Activated T-cell treated with anti-CD3 and anti-CD28 coated beads, Interleukin-2, amount 50 U/mL, for 1 hour (primary cell): ENCODE measurements around the gene MBD3L2B.
"Not testable (repeated sequence)": the region's sequence is repeated elsewhere in the genome, so short reads cannot be mapped to it uniquely, and the experiment has no call there.

Source experiments
- DNase-seq: peaks from one replicate; pipeline ENCODE4 v3.0.0-alpha.2; 2020

The MBD3L2B gene

DNA sequence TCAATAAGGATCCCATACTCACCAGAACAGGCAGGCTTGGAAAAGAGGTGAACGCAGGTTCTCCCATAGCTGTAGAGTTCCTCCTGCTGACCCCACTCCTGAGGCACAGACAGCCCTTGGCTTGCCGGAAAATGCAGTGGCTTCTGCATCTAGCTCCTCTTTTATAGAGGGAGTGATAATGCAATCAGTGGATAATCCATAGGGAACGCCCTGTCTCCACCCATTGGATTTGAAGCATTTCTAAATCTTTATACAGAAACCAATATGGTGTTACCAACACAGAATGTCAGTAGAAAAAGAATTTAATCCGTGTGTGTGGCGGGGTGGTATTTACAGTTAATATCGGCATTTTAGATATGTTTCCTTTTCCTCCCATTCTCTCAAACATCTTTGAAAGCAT, at the start of gene MBD3L2B:
Gene MBD3L2B (minus strand): TSS at position 101 of the 400 bp plus-strand sequence. CDS start 34 bp downstream, at position 67.
- not testable (repeated sequence) for DNase-seq

DNA sequence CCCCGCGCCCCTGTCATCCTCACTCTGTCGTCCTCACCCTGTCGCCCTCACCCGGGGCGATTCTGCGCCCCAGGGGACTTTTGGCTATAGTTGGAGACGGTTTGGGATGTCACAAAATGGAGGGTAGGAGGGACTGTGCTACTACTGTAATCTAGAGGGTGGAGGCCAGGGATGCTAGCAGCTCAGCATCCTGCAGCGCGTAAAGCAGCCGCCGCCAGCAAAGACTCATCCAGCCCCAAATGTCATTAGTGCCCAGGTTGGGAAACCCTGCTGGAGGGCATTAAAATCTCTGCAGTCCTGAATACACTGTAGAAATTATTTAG, 48.6 kb upstream of the MBD3L2B start:
- no peak for DNase-seq

- DNase-seq, result peak; percentile 98
These were observed 48.0 kb upstream of the MBD3L2B start, which contains the start of gene ZNF557 for GRCh38 chr19:7069042-7069903. Gene ZNF557 (plus strand): TSS chr19:7069703. CDS start chr19:7075075, 5,372 bp downstream.

DNA sequence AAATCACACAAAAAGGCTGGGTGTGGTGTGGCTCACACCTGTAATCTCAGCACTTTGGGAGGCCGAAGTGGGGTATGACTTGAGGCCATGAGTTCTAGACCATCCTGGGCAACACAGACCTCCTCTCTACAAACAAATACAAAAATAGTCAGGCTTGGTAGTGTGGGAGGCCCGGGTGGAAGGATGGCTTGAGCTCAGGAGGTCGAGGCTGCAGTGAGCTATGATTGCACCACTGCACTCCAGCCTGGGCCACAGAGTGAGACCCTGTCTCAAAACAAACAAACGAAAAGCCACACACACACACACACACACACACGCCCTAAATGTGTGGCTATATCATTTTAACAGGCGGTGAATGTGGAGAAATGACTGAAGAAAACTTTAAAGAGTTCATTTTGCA, 47.4 kb upstream of the MBD3L2B start:
- DNase-seq, result no peak

GRCh38 chr19:7067716-7068115, 46.5 kb upstream of the MBD3L2B start:
- DNase-seq, result no peak

GRCh38 chr19:7067122-7067521, 45.9 kb upstream of the MBD3L2B start:
- DNase-seq, result not testable (repeated sequence)

GRCh38 chr19:7063764-7064418, 42.7 kb upstream of the MBD3L2B start:
- DNase-seq, result no peak

- DNase-seq, result no peak
These were observed 42.1 kb upstream of the MBD3L2B start for GRCh38 chr19:7063339-7063738.

DNA sequence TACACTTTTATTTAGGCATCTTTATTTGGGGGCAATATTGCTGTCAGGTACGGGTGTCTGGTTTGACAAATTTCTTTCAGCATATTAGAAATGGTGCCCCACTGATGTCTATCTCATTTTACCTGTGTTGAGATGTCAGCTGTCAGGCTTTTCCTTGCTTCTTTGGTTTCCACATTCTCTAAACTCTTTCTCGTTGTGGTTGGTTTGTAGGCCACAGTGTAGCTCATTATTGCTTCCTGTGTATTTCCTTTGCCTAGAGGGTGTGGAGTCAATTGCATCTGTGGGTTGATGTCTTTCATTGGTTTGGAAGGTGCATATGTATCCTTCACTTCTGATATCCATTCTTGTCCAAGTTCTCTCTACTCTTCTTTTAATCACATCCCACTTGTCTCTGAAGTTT, 38.7 kb upstream of the MBD3L2B start:
- DNase-seq, result not testable (repeated sequence)

- not testable (repeated sequence) for DNase-seq
These were observed 37.3 kb upstream of the MBD3L2B start, which contains the start of gene MBD3L3 for GRCh38 chr19:7058576-7058975. Gene MBD3L3 (minus strand): TSS chr19:7058676. CDS start chr19:7058605, 71 bp downstream.

GRCh38 chr19:7056371-7056770, 35.1 kb upstream of the MBD3L2B start:
- not testable (repeated sequence) for DNase-seq

DNA sequence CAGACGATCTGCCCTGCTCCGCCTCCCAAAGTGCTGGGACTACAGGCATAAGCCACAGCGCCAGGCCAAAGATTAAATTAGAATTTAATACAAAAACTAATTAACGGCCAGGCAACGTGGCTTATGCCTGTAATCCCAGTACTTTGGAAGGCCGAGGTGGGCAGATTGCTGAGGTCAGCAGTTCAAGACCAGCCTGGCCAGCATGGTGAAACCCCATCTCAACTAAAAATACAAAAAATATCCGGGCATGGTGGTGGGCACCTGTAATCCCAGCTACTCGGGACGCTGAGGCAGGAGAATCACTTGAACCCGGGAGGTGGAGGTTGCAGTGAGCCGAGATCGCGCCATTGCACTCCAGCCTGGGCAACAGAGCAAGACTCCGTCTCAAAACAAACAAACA, 34.4 kb upstream of the MBD3L2B start:
- DNase-seq, result not testable (repeated sequence)

DNA sequence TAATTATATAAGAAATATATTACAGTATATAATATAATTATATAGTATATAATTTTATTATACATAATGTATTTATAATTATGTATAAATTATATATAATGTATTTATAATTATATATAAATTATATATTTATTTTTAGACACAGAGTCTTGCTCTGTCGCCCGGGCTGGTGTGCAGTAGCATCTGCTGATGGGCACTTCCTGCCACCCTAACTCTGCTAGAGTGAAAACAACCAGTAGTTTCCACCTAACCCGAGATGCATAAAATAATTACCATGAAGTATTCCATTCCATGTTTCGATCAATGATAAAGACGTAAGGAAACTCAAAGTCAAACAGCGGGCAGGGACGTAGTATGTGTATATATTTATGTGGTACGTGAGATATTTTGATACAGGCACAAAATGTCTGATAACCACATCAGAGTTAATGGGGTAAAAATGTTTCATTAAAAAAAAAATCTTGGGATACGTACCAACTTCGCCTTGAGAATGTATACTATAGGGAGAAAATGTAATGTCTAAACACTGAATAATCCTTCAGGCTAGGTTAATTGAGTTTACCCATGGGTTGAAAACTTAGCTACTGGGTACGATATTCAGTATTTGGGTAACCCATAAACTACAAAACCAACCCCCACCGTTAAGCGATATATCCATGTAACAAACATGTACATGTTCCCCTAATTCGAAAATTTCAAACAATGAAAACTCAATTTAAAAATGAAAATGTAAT, 33.6 kb upstream of the MBD3L2B start:
- DNase-seq, result not testable (repeated sequence)

DNA sequence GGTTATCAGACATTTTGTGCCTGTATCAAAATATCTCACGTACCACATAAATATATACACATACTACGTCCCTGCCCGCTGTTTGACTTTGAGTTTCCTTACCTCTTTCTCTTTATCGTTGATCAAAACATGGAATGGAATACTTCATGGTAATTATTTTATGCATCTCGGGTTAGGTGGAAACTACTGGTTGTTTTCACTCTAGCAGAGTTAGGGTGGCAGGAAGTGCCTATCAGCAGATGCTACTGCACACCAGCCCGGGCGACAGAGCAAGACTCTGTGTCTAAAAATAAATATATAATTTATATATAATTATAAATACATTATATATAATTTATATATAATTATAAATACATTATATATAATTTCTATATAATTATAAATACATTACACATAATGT, 31.7 kb upstream of the MBD3L2B start:
- not testable (repeated sequence) for DNase-seq

DNA sequence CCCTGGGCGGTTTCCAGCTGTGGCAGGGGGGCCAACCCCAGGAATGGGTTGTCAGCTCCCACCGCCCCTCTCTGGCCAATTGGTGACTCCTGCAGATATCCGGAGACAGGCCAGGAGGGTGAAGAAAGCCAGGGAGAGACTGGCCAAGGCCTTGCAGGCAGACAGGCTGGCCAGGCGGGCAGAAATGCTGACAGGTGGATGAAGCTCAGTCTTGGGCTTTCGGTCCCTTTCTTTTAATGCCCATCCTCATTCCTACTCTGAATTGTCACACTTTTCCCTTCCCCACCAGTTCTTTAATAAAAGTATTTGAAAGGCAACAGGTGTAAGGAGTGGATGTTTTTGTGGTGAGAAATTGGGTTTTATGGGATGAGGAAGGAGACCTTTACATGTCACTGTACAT, 30.2 kb upstream of the MBD3L2B start:
- not testable (repeated sequence) for DNase-seq

DNA sequence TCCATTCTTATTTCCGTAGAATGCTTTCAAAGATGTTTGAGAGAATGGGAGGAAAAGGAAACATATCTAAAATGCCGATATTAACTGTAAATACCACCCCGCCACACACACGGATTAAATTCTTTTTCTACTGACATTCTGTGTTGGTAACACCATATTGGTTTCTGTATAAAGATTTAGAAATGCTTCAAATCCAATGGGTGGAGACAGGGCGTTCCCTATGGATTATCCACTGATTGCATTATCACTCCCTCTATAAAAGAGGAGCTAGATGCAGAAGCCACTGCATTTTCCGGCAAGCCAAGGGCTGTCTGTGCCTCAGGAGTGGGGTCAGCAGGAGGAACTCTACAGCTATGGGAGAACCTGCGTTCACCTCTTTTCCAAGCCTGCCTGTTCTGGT, 27.8 kb upstream of the MBD3L2B start, which contains the start of gene MBD3L2:
Gene MBD3L2 (plus strand): TSS at position 301 of the 400 bp plus-strand sequence. CDS start 53 bp downstream, at position 354.
- DNase-seq, result not testable (repeated sequence)

DNA sequence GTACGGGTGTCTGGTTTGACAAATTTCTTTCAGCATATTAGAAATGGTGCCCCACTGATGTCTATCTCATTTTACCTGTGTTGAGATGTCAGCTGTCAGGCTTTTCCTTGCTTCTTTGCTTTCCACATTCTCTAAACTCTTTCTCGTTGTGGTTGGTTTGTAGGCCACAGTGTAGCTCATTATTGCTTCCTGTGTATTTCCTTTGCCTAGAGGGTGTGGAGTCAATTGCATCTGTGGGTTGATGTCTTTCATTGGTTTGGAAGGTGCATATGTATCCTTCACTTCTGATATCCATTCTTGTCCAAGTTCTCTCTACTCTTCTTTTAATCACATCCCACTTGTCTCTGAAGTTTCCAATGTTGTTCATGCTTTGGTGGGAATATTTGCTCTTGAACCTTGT, 20.3 kb upstream of the MBD3L2B start:
- DNase-seq, result not testable (repeated sequence)

GRCh38 chr19:7040079-7040478, 18.8 kb upstream of the MBD3L2B start, which contains the start of gene MBD3L4:
Gene MBD3L4 (minus strand): TSS chr19:7040179. CDS start chr19:7040144, 35 bp downstream.
- DNase-seq, result not testable (repeated sequence)

- not testable (repeated sequence) for DNase-seq
These were observed 9.0 kb upstream of the MBD3L2B start, which contains the start of gene MBD3L5 for GRCh38 chr19:7030278-7030677. Gene MBD3L5 (plus strand): TSS chr19:7030578. CDS start chr19:7030612, 34 bp downstream.

DNA sequence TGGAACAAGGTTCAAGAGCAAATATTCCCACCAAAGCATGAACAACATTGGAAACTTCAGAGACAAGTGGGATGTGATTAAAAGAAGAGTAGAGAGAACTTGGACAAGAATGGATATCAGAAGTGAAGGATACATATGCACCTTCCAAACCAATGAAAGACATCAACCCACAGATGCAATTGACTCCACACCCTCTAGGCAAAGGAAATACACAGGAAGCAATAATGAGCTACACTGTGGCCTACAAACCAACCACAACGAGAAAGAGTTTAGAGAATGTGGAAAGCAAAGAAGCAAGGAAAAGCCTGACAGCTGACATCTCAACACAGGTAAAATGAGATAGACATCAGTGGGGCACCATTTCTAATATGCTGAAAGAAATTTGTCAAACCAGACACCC, 7.6 kb upstream of the MBD3L2B start:
- not testable (repeated sequence) for DNase-seq

DNA sequence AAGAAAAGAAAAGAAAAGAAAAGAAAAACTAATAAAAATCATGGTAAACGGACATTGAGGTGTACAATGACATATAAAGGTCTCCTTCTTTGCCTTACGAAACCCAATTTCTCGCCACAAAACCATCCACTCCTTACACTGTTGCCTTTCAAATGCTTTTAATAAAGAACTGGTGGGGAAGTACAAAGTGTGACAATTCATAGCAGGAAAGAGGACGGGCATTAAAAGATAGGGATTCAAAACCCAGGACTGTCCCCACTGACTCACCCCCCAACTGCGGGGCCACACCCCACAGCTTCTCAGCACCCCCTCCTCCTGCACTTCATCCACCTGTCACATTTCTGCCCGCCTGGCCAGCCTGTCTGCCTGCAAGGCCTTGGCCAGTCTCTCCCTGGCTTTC, 2.4 kb downstream of the MBD3L2B start:
- no peak for DNase-seq

DNA sequence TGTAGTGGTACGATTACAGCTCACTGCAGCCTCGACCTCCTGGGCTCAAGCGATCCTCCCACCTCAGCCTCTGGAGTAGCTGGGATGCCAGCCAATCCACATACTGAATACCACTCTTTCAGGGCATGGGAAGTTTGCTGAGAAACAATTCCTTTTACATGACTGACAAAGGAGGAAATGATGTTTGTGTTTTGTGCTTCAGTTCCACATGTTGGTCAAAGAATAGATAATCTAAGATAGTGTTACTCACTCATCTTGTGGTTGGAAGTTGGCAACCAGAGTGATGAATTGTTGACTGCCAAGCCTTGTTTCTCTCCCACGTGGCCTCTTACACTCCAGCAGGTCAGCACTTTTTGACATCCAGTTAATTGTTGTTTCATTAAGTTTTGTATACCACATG, 7.6 kb downstream of the MBD3L2B start:
- DNase-seq, result no peak
